Ureter (tissue), 1 donor: ENCODE measurements around the gene SLIT3. TPM values are rescaled to one million over a fixed set of nuclear protein-coding genes. Genes with fewer than 3 reads are reported as not detected.
"Not testable (repeated sequence)": the region's sequence is repeated elsewhere in the genome, so short reads cannot be mapped to it uniquely, and the experiment has no call there.

Experiments
- DNase-seq: peaks from one replicate; pipeline ENCODE4 v3.0.0-alpha.2; 2020; ENCODE audit warnings: low spot score
- total RNA-seq: library from RNA; stranded (reverse); gene quantifications from one replicate; pipeline ENCODE4 v1.2.4, GENCODE V29; 2023
- donor health status: DM: yes; HTN: yes; CAD: no.

The SLIT3 gene
- total RNA-seq, 1 donor from 2014 or later, result 67.0 TPM

DNA sequence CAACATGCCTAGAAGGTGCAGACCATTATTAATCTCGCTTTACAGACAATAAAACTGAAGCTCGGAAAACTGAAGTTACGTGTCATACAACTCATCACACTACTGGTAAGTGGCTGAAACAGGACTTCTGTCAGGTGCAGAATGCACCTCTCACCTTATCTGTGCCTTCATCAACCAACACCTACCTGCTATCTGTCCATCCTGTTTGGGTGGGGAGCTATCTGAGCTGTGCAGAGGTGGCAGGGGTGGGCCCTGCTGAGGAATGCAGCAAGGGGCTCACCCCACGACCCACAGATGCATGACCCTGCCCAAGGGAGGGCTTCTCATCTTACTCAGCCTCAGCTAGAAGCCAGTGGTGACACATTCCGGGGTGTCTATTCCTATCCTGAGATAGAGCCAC lies 81.6 kb downstream of the SLIT3 start:
- DNase-seq, result no peak

- no peak for DNase-seq
Measured at GRCh38 chr5:169218861-169219260, 82.1 kb downstream of the SLIT3 start.

DNA sequence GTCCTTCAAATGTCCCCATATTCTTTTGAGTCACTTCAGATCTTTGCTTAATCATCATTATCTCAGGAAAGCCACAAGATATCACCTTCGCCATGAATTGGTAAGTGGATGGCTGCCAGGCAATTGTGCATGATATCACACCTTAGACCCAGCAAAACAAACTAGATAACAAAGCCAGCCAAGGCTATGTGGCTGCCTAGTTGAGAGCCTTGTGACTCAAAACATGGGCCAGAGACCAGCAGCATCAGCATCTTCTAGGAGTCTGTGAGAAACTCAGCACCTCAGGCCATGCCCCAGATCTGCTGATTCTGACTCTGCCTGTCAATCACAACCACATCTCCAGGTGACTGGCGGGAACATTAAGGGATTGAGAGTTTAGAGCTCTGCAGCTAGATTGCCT lies 82.8 kb downstream of the SLIT3 start:
- no peak for DNase-seq

DNA sequence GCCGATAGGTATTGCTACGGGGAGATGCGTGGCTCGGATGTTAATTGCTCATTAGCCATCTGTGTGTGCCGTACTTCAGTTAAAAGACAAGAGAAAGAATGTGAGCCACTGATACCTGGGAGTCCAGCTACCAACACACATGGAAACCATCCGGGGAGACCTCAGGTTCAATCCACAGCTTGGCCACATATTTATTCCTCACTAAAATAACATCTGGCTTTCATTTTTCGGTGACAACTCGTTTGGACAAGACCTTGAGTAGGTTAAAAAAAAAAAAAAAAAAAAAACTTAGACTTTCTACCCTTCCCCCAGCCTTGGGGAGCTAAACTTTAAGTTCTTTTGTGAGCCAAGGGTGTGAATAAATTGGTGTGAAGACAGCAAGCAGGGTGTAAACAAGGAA lies 84.1 kb downstream of the SLIT3 start:
- DNase-seq, result no peak

DNA sequence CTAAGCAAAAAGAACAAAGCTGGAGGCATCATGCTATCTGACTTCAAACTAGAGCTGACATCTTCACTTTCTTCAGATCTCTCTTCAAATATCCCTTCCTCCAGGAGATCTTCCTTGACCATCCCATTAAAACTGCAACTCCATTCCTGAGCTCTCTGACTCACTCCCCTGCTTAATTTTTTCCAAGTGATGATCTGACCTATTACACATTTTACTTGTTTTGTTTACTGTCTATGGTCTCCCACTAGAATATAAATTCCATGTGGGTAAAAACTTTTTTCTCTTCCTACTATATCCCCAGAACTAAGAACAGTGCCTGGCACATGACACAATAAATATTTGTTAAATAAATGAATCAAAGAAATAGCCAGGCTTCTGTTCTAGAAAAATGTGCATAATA lies 87.5 kb downstream of the SLIT3 start:
- no peak for DNase-seq

GRCh38 chr5:169211761-169212160 lies 89.2 kb downstream of the SLIT3 start:
- DNase-seq, result not testable (repeated sequence)

DNA sequence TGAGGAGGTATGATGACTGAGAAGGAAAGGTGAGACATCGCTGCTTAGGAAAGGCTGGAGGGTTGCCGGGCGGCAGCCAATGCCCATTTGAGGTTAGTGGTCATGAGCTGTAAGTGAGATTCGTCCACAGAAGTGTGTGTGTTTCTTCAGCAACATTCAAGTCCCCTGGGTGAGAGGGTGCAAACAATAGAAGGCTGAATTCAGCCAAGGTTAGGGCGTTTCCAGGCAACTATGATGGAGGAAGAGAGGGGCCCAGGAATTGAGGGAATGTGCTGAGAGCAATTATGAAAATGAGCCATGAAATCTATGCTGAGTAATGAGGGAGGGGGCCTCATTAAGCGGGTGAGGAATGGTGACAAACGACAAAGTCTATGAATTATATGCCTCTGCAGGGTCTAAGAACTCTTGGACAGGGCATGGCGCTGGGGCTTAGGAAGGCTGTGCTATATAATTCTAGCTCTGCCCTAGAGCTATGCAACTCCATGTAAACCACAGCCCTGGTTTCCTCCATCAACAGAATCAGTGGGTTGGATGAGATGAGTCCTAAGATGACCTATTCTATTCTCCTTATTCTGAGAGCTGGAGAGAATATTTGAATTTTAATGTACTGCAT lies 96.0 kb downstream of the SLIT3 start:
- DNase-seq, result no peak

DNA sequence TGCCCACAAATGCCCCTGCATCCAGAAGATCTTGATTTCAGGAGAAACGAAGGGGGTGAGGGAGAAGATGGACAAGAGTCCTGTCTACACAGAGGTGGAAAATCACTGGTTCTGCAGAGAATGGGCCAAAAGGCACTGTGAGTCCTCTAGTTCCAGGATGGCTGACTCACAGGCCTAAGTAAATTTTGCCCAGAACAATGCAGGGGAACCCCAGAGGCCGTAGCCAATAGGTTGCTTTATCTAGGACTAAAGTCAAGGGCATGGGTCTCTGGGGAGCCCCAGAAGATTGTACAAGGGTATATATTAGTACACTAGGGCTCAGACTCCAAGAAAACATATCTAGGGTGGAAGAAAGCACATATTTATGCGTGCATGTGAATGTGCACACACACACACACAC lies 98.0 kb downstream of the SLIT3 start:
- DNase-seq, result no peak

DNA sequence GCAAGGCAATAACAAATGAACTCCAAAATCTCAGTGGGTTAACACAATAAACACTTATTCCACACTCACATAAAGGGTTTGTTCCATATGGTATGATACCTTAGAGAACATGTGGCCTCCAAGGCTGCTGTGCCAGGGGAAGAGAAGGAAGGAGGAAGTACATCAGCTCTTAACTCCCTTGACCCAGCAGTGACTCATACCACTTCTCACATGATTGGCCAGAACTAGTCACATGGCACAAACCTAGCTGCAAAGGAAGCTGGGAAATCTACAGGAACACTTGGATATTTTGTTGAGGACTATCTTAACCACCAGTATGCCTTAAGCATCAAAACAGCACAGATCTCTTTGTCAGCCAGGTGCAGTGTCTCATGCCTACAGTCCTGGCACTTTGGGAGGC lies 99.3 kb downstream of the SLIT3 start:
- DNase-seq, result no peak

DNA sequence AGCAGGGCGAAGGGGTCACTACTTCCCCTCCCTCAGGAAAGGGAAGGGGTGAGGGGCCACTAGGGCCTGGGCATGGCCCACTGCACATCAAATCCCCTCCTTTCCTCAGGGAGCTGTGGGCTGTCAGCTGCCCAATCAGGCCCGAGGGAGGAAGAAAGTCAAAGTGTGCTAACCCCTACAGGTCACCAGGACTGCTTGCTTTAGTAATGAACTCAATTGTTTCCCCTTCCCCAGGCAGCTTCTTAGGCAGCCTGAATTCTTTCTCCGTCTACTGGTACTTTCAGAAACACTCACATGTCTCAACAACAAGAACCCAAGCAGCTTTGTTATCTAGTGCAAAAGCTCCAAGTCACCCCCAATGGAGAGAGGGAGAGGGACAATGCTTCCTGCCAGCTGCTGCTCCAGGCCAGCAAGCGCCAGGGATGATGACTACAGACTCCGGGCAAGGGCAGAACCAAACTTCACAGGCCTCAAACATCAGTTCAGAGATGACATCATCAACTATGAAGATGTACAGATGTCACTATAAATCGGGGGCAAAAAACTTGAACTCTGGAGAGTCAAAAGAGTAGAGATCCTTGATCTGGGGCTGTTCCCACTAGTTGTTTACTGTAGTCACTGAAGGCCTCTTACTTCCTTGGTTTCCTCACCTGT lies 100.7 kb downstream of the SLIT3 start:
- no peak for DNase-seq

GRCh38 chr5:169197343-169197742 lies 103.6 kb downstream of the SLIT3 start:
- no peak for DNase-seq

GRCh38 chr5:169196059-169196458 lies 104.9 kb downstream of the SLIT3 start:
- no peak for DNase-seq

DNA sequence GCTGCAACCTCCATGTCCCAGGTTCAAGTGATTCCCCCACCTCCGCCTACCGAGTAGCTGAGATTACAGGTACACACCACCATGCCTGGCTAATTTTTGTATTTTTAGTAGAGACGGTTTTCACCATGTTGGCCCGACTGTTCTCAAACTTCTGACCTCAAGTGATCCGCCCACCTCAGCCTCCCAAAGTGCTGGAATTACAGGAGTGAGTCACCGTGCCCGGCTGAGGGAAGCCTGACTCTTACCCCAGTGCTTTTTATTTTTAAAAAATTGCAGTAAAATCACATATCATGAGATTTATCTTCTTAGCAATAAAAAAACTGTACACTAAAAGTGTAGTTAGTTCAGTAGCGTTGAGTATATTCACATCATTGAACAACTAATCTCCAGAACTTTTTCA lies 105.3 kb downstream of the SLIT3 start:
- no peak for DNase-seq

DNA sequence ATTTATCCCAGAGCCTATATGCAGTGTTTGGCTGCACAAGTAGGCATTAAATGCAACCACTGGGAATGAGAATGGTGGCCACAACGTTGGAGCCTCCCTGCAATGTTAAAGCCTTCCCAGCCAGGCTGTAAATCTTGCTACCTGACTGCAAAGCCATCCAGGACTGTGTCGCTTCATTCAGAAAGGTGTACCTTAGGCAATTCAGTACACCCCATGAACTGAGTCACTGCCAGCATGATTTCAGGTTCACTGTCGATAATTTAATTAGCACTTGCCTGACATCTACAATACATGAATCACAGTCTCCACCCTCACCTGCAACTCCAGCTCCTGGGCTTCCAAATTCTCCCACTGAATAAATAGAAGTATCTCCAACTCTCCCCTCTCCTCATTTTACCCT lies 108.4 kb downstream of the SLIT3 start:
- no peak for DNase-seq

DNA sequence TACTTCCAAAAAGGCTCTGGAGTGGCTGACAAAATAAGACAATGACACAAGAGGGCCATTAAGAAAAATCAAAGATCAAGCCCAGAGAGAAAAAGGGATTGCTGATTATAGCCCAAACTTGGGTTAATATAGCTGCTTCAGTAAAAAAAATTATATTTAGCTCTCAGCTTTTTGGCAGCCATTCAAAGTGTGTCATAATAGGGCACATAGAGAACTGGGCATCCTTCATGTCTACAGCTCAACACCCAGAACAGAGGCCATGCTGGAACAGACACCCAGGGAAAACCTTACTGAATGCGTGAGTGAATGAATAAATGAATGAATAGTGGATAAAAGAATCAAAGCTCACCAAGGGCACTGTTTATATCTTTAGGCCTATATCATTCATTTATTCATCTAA lies 110.1 kb downstream of the SLIT3 start:
- DNase-seq, result no peak

- no peak for DNase-seq
Measured at GRCh38 chr5:169185626-169186025, 115.3 kb downstream of the SLIT3 start.

DNA sequence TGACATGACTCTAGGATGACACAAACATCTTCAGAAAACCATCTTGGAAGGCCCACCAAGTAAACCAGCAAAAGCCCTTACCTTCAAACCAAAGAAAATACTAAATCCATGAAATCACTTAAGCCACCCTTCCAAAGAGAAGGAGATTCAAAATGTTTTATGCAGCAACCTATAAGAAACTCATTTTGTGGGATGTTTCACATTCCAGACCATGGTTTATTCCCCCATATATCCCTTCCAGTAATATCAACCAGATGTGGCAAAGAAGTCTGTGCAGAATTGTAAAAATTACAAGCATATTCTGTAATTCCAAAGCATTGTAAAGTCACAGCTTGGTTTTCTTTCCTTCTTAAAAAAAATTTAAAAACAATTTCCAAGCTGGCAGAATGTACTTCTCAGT lies 117.4 kb downstream of the SLIT3 start:
- no peak for DNase-seq

- no peak for DNase-seq
Measured at GRCh38 chr5:169182797-169183196, 118.1 kb downstream of the SLIT3 start.

DNA sequence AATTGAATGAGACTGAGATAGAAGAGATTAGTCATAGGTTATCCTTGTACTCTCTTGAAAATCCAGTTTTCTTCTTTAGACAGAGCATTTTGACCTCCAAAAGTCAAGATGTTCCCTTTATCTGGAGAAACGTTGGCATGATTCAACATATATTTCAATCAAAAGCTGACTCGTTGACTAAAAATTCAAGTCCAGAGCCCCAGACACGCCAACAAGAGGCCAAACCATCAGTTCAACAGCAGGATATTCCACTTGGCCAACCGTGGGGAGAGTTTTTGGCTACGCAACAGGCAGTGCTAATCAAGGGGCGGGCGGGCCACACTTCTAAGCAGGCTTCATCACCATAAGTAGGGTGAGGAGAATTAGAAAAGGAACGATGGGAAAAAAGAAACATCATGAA lies 119.1 kb downstream of the SLIT3 start:
- no peak for DNase-seq

GRCh38 chr5:169178754-169179153 lies 122.2 kb downstream of the SLIT3 start:
- DNase-seq, result no peak

- DNase-seq, result no peak
Measured at GRCh38 chr5:169178274-169178673, 122.7 kb downstream of the SLIT3 start.

DNA sequence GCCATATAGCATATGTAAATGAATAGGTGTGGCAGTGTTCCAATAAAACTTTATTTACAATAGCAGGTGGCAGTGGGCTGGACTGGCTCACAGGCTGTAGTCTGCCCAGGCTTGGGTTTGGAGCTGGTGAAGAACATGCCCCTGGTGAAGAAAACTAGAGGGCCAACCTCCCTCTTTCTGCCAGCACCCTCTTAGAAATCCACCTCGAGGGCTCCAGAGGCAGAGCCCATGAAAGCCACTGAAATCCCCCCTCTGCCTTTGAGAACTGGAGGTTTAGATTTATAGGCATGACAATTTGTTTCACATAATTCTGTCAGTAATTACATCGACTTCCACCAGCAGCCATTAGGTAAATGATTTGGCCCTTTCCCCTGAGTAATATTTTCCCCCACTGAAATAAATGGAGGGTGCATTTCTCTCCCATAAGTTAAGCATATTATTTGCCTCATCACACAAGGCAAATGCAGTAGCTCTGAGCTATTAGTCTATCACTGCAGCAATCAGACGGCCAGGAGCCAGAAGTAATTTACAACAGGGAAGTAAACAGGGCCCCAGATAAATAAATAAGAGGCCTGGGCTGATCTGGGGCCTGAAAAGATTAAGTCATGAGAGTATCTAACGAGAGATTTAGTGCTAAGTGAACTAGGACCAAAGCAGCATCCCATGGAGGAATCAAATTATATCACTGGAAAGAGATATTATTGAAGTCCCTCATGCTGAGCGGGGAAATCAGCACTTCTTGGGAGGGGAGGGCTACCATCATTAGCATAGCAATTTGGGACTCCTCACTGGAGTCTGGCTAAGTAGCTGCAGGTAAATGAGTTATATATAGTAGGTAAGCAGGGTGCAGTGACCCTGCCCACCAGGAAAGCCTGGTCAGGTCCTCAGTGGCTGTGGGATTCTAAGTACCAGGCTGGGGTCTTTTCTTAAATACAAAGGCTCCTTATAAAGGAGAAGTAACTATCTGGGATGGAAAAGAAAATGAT lies 123.9 kb downstream of the SLIT3 start:
- no peak for DNase-seq

DNA sequence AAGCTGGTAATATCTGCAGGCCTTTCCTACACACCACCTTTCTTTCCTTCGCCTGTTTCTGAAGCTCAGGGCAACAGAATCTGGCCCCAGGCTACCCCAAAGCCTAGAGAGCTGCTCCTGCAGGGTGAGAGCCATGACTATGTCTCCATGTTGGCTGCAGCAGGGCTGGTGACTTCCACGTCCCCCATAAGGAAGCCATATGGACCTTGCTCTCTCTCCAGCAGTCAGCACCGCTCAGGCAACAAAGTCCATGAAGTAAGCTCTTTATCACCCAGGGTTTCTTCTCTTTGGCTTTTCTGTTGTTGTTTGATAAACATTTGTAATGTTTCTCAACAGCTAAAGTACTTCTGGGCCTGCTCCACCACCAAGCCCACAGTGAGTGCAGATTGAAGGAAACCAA lies 125.2 kb downstream of the SLIT3 start:
- DNase-seq, result no peak
